Measurements from ENCODE around the gene PPT2. TPM values are rescaled to one million over a fixed set of nuclear protein-coding genes. Genes with fewer than 3 reads are reported as not detected.

PPT2 gene
- total and polyA plus RNA-seq, 2 of the 13 experiments (the other 11 are each of a cell fraction or from before 2014, with no cell fraction given), result 39.2 to 61.8 TPM

DNA sequence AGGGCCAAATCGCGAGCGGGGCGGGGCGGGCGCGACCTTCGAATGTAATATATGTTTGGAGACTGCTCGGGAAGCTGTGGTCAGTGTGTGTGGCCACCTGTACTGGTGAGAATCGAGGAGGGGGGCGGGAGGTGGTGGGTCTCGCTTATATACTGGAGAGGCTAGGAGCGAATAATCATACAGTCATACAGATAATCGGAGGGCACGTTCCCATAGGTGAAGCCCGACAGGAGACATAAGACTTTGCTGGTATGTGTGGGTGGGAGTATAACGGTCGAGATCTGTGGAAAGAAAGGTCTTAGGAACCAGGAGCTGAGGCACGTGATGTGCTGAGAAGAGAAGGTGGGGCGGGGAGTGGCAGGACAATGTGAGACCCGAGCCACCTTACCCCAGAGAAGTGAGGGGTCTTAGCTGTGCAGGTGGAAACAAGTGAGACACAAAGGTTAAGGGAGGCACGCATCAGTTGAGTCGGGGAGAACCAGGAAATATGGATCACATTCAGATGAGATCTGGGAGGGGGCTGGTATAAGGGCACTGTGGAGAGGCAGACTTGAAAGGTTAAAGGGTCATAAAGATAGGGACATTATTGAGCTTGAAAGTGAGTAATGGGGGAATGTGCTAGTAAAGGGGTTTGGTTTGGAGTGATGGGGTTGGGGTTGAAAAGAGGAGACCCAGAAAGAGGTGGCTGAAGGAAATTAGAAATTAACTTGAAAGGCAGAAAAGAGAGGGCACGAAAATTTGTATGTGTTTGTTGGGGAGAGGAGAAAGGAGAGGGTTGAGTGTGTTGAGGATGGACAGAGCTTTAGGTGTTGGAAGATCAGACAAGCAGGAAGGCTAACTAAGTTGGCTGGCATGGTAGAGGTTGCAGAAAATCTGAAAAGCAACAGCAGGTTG lies 24.9 kb downstream of the PPT2 start (continued):
- TF ChIP-seq SNAPC4 (CRISPR knock-in tag; IDR thresholded peaks at IDR 0.05), result peak; percentile 57; the same call in 1 of the 2 replicates
- TF ChIP-seq CBX1 (IDR thresholded peaks at IDR 0.05; ENCODE audit: low read depth), result peak; percentile 19
- TF ChIP-seq NR2F2 (IDR thresholded peaks at IDR 0.05; ENCODE audit: borderline replicate concordance, low read depth), result 0 out of 2 replicates have a peak, but pooled peaks have one; percentile 18

DNA sequence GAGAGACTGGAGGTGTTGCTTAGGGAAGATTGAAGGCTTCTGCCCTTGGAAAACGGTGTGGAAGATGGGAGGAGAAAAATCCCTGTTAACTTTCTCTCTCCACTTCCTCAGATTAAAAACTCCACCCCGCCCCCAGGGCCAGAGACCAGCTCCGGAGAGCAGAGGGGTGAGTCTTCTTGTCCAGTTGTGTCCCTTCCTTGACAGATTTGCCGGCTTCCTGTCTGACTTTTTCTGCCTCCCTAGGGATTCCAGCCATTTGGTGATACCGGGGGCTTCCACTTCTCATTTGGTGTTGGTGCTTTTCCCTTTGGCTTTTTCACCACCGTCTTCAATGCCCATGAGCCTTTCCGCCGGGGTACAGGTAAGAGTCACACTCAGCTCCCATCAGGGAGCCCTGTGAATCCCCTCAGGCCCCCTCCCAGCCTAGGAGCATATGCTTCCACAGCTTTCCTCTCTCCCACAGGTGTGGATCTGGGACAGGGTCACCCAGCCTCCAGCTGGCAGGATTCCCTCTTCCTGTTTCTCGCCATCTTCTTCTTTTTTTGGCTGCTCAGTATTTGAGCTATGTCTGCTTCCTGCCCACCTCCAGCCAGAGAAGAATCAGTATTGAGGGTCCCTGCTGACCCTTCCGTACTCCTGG lies 25.9 kb downstream of the PPT2 start:
- ATAC-seq (no peak), FAIRE-seq (no peak), DNase-seq (ENCODE audit: low spot score) (no peak)
- Histone ChIP-seq H3K27ac (ENCODE audit: extremely low read length, insufficient read depth, low read length) (peak overlapping the region; percentile 97), H3K9ac (ENCODE audit: insufficient read depth, low read depth, low read length) (peak overlapping the region; percentile 90; the same call in 1 of the 2 replicates), H3K27me3 (ENCODE audit: control insufficient read depth in 1 of 2, insufficient read depth in 2 of 2, low read length in 2 of 2) (no peaks in the 10 kb centered on the region; a peak in 1 of 5 replicates), H3K4me3 (replicated peaks in 1 of 3; ENCODE audit: insufficient read depth in 1 of 3, low read depth in 2 of 3, low read length in 3 of 3) (no peak overlapping the region), H2AFZ (ENCODE audit: low read length) (no peak overlapping the region), H3K79me2 (ENCODE audit: insufficient read depth, low read length) (peaks cover 30% of the 10 kb centered on the region), H4K20me1 (ENCODE audit: insufficient read depth, low read length) (no peaks in the 10 kb centered on the region), H3K9me3 (ENCODE audit: low read length) (no peaks in the 10 kb centered on the region), H3K4me1 (ENCODE audit: insufficient read depth, low read length) (peaks cover 34% of the 10 kb centered on the region), H3K36me3 (replicated peaks in 1 of 2; ENCODE audit: control insufficient read depth in 1 of 2, insufficient read depth in 2 of 2, low read length in 2 of 2) (peaks cover 20 to 32% of the 10 kb centered on the region in 2 experiments; a peak in 4 of 5 replicates), H3K4me2 (ENCODE audit: low read depth, low read length) (peak overlapping the region; percentile 97)
- intact Hi-C loops (cut with micrococcal nuclease; ENCODE audit: unreplicated experiment) (loop anchor here (5.0 kb wide), 1 partner anchor 1087 kb away; no protein-coding TSS in a partner anchor), in situ Hi-C loops (cut with HindIII; ENCODE audit: extremely low pct_ligation_motif_present, low pct_unique_long_range_greater_than_20kb) (no loop called here)
- CTCF ChIA-PET (ENCODE audit: low intra/inter-chr PET ratio, low total read pairs), result no interaction called here
- WGBS (ENCODE audit: low lambda C conversion rate), result 90% methylated on average over 10 of the region's 10 CpGs
- POLR2A ChIA-PET, result interaction anchor here (1.6 to 5.8 kb wide), 3 partner anchors 9 to 52 kb away, joined by 5 to 127 read pairs (median 82); partner anchors contain the start of genes ATF6B and PBX2
- BruUV-seq (replicated peaks), result no TSS peak
- TF ChIP-seq FOXO4 (CRISPR knock-in tag; conservative IDR thresholded peaks at IDR 0.05), result no peak
- TF ChIP-seq, protein P1, sequence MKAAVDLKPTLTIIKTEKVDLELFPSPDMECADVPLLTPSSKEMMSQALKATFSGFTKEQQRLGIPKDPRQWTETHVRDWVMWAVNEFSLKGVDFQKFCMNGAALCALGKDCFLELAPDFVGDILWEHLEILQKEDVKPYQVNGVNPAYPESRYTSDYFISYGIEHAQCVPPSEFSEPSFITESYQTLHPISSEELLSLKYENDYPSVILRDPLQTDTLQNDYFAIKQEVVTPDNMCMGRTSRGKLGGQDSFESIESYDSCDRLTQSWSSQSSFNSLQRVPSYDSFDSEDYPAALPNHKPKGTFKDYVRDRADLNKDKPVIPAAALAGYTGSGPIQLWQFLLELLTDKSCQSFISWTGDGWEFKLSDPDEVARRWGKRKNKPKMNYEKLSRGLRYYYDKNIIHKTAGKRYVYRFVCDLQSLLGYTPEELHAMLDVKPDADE (CRISPR knock-in tag; IDR thresholded peaks at IDR 0.05), result no peak
